WTC11 (cell line): Measurements from ENCODE around the gene ARHGAP10.

Source experiments
- FOXJ3 ChIP-seq: sonication (generic); formaldehyde crosslinking; IDR thresholded peaks from 2 replicates; pipeline ENCODE4 v1.9.0; 2021; ENCODE audit warnings: missing genetic modification reagents, mild to moderate bottlenecking, borderline replicate concordance
- GABPB1 ChIP-seq: sonication (generic); formaldehyde crosslinking; IDR thresholded peaks from 2 replicates; pipeline ENCODE4 v1.8.1; 2023; ENCODE audit warnings: mild to moderate bottlenecking, missing genetic modification reagents
- NR1H2 ChIP-seq: sonication (generic); formaldehyde crosslinking; IDR thresholded peaks from 2 replicates; pipeline ENCODE4 v1.9.0; 2021; ENCODE audit warnings: mild to moderate bottlenecking, moderate library complexity, missing genetic modification reagents
- TF ChIP-seq, protein P1 (sequence below): fragments of 250-450 bp; sonication (Bioruptor Pico); conservative IDR thresholded peaks from 2 replicates; pipeline ENCODE4 v1.9.0; 2021; ENCODE audit warnings: mild to moderate bottlenecking
- TF ChIP-seq, protein P2 (sequence below): fragments of 200-600 bp; IDR thresholded peaks from 2 replicates; pipeline ENCODE4 v1.8.0; 2022; ENCODE audit warnings: antibody characterized with exemption
- TF ChIP-seq, protein P3 (sequence below): sonication (generic); formaldehyde crosslinking; IDR thresholded peaks from 2 replicates; pipeline ENCODE4 v1.8.1; 2023; ENCODE audit warnings: mild to moderate bottlenecking, missing genetic modification reagents, borderline replicate concordance

DNA sequence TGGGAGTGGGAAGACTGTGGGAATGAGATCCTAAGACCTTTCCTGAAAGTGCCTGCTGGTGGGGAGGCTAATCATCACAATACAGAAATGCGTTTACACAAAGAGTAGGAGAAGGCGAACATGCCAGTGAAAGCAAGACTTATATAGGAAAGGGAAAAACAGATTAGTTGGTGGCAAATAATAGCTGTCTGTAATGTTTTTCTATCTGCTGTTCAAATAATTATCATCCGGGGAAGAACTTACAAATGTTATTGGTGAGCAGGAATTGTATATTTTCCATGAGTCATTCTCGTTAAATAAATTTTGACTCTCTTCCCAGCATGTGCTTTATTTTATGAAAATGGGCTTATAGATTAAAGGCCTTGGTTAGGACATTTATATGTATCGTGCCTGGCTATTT, 196.5 kb downstream of the ARHGAP10 start:
- TF ChIP-seq, protein P1, sequence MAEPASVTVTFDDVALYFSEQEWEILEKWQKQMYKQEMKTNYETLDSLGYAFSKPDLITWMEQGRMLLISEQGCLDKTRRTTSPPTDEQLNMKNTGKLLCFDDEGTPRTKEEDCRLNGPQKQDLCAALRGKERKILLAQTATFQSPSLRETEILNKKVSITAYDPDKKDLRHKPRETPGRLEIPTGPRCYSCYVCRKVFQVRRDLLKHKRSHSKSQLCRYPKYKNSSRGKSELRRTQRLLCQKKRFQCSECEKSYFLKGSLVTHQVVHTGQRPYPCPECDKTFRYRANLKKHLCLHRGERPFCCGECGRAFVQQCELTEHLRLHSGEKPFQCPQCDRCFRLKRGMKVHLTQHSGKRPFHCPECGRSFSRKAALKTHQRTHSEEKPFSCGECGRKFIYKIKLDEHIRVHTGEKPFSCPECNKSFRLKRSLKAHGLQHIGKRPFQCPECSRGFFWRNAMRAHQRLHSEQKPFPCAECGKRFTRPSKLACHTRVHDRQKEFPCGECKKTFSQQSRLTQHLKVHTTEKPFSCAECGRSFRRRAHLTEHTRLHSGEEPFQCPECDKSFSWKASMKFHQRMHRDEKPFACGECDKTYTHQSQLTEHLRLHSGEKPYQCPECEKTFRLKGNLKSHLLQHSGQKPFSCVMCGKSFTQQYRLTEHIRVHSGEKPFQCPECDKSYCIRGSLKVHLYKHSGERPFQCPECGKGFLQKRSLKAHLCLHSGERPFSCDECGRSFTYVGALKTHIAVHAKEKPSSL (CRISPR knock-in tag): no peak
- TF ChIP-seq GABPB1: no peak
- TF ChIP-seq, protein P2, sequence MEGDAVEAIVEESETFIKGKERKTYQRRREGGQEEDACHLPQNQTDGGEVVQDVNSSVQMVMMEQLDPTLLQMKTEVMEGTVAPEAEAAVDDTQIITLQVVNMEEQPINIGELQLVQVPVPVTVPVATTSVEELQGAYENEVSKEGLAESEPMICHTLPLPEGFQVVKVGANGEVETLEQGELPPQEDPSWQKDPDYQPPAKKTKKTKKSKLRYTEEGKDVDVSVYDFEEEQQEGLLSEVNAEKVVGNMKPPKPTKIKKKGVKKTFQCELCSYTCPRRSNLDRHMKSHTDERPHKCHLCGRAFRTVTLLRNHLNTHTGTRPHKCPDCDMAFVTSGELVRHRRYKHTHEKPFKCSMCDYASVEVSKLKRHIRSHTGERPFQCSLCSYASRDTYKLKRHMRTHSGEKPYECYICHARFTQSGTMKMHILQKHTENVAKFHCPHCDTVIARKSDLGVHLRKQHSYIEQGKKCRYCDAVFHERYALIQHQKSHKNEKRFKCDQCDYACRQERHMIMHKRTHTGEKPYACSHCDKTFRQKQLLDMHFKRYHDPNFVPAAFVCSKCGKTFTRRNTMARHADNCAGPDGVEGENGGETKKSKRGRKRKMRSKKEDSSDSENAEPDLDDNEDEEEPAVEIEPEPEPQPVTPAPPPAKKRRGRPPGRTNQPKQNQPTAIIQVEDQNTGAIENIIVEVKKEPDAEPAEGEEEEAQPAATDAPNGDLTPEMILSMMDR: no peak
- TF ChIP-seq, protein P3, sequence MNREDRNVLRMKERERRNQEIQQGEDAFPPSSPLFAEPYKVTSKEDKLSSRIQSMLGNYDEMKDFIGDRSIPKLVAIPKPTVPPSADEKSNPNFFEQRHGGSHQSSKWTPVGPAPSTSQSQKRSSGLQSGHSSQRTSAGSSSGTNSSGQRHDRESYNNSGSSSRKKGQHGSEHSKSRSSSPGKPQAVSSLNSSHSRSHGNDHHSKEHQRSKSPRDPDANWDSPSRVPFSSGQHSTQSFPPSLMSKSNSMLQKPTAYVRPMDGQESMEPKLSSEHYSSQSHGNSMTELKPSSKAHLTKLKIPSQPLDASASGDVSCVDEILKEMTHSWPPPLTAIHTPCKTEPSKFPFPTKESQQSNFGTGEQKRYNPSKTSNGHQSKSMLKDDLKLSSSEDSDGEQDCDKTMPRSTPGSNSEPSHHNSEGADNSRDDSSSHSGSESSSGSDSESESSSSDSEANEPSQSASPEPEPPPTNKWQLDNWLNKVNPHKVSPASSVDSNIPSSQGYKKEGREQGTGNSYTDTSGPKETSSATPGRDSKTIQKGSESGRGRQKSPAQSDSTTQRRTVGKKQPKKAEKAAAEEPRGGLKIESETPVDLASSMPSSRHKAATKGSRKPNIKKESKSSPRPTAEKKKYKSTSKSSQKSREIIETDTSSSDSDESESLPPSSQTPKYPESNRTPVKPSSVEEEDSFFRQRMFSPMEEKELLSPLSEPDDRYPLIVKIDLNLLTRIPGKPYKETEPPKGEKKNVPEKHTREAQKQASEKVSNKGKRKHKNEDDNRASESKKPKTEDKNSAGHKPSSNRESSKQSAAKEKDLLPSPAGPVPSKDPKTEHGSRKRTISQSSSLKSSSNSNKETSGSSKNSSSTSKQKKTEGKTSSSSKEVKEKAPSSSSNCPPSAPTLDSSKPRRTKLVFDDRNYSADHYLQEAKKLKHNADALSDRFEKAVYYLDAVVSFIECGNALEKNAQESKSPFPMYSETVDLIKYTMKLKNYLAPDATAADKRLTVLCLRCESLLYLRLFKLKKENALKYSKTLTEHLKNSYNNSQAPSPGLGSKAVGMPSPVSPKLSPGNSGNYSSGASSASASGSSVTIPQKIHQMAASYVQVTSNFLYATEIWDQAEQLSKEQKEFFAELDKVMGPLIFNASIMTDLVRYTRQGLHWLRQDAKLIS: no peak
- no peak for TF ChIP-seq FOXJ3
- TF ChIP-seq NR1H2 (CRISPR knock-in tag): no peak
